ENCODE data around the gene TMBIM6.
A peak's percentile ranks its signal among the peaks of the same experiment; 100 is the strongest.
"Not testable (repeated sequence)": the region's sequence is repeated elsewhere in the genome, so short reads cannot be mapped to it uniquely, and the experiment has no call there.

Gene TMBIM6

GRCh38 chr12:49777341-49777740, 36.0 kb downstream of the TMBIM6 start:
- DNase-seq = no peak

DNA sequence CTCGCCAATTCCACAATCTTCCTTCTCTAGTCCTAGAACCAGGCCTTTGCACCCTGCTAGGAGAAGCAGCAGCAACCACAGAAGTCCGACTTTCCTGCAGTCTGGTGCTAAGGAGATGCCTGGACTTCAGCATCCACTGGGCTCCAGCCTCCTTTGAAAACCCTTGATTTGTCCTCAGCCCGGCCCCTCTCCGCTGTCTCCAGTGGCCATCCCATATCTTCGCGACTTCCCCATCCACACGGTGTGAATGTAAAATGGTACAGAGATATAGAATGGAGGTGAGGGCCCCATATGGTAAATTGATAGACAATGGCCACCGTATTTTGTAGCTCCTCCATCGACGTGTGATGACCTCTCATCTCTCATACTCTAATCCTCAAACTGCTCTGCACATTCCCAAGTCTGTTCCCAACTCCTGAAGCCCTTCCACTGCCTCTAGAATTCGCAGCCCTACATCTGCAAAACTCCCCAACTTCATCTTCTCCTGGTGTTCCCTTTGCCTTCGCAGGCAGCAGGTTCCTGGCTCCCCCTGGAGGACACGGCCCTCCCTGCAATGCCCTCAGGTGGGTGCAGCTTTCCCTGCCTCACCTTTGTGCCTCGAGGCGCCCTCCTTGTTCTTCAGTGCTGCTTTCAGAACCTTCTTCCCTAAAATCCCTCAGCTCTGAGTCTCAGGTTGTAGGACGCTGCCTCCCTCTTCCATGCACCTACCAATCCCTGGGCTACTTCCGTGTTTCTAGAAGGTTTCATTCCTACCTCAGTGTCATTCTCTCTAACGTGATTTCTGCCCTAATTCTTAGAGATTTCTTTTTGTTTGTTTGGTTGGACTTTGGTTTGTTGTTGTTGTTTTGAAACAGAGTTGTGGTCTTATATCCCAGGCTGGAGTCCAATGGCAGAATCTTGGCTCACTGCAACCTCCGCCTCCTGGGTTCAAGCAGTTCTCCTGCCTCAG, 36.7 kb downstream of the TMBIM6 start:
- peak; percentile 85 for DNase-seq

- no peak for DNase-seq
Observed at GRCh38 chr12:49779581-49779980, 38.2 kb downstream of the TMBIM6 start.

GRCh38 chr12:49780914-49781313, 39.6 kb downstream of the TMBIM6 start:
- DNase-seq = not testable (repeated sequence)

DNA sequence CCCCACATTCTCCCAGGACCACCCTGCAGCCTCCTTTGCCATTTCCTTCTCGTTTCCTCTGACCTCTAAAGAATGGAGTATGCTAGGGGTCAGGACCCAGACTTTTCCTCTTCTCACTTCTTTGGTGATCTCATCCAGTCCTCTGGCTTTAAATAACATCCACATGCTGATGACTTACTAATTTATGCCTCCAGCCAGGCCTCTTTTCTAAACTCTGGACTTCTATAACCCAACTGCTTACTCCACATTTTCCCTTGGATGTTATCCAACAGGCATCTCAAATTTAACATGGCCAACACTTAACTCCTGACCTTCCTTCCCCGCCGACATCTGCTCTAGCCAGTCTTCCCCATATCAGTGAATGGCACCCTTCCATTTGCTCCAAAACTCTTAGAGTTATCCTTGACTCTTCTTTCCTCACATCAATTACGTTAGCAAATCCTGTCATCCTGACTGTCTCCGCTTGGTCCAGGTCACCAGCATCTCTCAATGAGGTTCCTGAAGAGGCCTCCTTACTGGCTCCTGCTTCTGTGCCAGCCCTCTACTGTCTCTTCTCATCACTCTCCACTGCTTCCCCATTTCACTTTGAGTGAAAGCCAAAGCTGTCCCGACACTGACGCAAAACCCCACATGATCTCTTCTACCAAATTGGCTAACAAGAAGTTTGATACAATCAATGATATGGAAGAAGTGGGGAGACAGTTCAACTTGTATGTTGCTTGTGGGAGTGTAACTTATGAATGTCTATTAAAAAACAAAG, 42.7 kb downstream of the TMBIM6 start:
- no peak for DNase-seq

DNA sequence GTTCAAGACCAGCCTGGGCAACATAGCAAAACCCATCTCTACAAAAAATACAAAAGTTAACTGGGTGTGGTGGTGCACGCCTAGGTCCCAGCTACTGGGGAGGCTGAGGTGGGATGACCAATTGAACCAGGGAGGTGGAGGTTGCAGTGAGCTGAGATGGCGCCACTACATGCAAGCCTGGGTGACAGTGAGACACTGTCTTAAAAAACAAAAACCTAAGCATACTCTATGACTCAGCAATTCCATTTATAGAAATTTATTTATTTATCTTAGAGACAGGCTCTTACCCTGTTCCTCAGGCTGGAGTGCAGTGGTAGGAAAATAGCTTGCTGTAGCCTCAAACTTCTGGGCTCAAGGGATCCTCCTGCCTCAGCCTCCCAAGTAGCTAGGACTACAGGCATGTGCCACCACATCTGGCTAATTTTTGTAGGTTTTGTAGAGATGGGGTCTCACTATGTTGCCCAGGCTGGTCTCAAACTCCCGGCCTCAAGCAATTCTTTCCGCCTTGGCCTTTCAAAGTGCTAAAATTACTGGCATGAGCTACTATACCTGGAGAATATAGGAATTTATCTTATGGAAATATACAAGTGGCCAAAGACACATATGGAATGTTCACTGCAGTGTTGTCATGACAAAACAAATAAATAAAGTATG, 43.5 kb downstream of the TMBIM6 start:
- DNase-seq = no peak

DNA sequence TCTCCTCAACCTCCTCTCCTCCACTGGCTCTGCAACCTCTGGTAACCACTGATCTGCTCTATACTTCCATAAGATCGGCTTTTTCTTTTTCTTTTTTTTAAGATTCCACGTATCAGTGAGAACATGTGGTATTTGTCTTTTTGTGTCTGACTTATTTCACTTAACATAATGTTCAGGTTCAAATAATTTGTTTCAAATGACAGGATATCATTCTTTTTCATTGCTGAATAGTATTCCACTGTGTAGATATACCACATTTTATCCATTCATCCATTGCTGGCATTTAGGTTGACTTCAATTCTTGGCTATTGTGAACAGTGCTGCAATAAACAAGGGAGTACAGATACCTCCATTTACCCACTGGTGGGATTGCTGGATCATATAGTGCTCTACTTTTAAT, 46.3 kb downstream of the TMBIM6 start:
- DNase-seq = no peak

DNA sequence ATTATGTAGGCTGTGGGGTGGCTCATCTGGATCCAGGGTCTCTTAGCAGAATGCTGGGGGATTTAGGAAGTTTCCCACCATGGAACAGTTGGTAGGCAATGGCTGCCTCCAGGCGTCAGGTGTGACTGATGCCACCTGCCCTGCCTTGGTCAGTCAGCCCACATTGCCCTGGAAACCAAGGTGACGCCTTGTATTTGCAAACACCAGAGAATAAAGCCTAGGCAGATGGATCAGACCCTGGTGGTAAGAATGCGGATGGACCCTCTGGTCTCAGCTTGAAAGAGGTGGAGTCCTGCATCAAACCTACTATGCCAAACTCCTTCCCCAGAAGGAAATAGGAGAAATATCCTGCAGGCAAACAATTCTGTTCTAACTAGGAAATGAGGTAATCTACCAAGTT, 48.6 kb downstream of the TMBIM6 start:
- no peak for DNase-seq

DNA sequence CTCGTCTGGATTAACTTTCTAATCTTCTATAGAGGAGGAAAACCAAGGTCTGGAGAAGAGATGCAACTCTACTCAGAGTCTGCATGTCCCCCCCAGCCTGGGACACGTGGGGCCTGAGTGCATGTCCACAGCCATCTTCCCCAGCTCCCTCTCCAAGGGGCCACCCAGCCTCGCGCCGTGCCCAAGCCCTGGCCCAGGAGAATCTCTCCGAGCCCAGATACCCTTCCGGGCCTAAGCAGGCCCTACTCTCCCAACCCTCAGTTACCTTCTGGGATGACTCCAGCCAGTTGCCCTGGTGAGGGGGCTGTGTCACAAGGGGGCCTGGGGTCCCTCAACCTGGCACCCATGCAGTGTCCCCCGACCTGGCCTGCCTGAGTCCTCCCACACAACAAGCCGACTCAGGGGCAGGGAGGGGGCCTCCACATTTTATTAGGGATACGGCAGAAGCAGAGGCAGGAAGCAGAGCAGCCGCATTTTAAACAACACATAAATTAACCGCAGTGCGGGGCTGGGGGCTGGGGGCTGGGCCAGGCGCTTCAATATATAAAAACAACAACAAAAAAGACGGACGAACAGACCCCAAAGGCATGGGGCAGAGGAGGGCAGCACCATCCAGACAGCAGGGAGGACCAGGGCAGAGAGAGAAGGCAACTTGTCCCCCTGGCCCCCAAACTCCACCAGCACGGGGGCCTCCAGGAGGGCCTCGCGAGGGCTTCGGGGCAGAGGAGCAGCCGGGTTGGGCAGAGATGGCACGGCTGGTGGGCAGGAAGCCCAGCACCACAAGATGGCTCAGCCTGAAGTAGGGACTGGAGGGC, 49.6 kb downstream of the TMBIM6 start:
- no peak for DNase-seq

- no peak for DNase-seq
Observed at GRCh38 chr12:49791700-49792099, 50.3 kb downstream of the TMBIM6 start.

GRCh38 chr12:49792181-49792970, 51.0 kb downstream of the TMBIM6 start:
- DNase-seq = no peak

DNA sequence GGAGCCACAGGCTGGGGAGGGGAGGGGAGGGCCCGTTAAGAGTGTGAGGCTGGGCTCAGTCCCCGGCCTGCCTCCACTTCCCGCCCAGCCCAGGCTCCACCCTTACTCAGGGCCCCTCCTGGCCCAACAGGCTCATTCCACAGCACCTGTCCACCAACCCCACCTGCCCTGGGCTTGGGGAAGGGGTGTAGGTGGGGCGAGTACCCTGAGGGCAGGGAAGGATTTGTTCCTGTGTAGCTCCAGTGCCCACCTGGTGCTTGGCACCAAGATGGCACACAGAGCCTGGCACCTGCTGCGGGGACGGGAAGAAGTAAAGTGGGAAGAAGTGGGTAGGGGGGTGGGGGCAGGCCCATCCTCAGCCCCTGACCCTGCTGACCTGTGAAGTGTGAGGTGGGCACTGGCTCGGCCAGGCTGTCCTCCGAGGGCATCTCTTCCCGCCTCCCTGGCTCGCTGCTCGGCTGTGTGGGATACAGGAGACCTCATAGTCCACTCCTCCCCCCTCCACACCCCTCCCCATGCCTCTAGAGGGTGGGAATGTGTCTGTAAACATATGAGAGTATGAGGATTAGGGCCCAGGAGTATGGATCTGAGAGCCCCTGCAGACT, 51.7 kb downstream of the TMBIM6 start:
- DNase-seq = no peak

GRCh38 chr12:49793620-49794019, 52.3 kb downstream of the TMBIM6 start:
- DNase-seq = no peak

DNA sequence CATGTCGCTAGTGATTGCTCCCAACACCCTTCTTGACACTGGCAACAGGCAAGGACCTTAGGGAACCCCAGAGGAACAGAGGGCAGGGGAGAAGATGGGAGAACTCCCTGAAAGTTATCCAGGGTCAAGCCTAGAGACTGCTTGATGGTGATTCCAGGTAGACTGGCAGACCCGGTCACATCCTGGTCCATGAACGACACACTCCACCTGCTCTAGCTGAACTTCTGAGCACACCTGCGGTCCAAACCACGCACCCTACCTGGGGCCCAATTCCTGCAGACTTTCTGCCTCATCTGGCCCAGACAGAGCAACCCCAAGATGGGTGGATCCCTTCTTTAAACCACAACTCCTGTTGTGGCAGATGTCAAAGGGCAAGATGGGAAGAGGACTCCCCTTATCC, 52.7 kb downstream of the TMBIM6 start:
- no peak for DNase-seq

- DNase-seq = no peak
Observed at GRCh38 chr12:49794811-49795653, 53.7 kb downstream of the TMBIM6 start.

- no peak for DNase-seq
Observed at GRCh38 chr12:49795654-49796105, 54.3 kb downstream of the TMBIM6 start.

DNA sequence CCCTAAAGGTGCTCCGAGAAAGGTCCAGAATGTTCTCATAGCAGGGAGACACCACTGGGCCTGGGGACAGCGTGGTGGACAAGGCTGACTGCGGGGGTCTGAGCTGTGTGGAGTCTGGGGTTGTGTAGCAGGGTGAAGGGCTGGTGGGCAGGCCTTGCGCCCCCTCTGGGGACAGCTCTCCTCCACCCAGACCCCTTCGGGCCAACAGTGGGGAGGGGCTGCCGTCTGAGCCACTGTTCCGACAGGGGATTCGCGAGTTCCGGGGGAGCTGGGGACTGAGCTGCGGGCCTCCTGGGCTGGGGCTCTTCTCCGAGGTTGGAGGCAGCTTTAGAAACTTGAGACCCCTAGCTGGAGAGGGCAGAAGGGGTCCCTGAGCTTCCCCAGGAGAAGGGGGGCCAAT, 54.8 kb downstream of the TMBIM6 start:
- no peak for DNase-seq

DNA sequence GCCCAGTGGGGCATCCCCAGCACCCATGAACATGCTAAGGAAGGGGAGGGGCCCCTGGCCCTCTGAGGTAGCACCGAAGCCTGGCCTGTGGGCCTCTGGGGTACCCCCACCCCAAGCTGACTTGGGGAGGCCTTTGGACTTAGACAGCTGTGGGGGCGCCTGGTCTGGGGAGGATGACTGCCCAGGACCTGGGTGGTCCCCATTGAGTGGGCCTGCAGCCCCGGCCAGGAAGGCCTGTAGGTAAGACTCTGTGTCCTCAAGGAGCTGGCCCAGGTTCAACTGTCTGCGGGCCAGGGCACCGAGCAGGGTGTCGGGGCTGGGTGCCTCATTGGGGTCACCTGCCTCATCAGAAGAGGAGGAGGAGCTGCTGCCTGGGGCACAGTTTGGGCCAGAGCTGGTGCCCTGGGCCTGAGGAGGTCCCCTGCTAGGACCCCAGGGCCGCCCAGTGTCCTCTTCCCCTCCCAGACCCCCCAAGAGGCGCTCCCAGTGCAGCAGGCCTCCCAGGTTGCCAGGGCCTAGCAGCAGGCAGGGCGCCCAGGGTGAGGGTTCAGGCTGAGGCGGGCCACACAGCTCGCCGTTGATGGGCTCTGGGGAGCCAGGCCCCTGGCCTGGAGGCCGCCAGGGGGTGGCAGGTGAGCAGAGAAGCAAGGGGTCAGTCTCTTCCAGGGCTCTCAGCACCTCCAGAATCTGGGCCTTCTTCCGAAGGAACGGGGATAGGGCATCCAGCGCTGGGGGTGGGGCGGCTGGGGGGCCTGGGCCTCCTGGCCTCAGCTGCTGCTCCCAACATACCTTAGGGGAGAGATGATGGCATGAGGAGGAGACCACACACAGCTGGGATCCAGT, 55.5 kb downstream of the TMBIM6 start:
- no peak for DNase-seq

DNA sequence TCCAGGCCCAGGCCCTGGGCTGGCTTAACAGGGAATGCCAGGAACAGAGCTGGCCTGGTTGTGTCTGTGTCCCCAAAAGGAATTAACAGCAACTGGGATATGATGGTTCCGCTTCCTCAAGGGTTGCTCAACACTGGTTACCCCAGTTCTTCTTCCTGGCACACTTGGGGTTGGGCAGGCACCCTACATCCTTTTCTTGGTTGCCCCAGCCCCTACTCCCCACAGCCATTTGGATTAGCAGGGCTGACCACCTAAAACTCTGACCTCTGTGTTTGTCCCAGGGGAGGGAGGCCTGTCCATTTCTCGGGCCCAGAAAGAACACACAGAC, 56.1 kb downstream of the TMBIM6 start:
- no peak for DNase-seq
